HG03103 (cell line): ENCODE data around the gene IRAK3.
"Not testable (repeated sequence)": the region's sequence is repeated elsewhere in the genome, so short reads cannot be mapped to it uniquely, and the experiment has no call there.

ENCODE experiments used
- ATAC-seq: cut with Tn5 transposase; IDR thresholded peaks from one replicate; pipeline ENCODE4 v1.9.1; 2021; ENCODE audit warnings: low read depth; ENCODE audit not compliant: unreplicated experiment

Gene IRAK3

GRCh38 chr12:66169221-66170170, 19.5 kb upstream of the IRAK3 start, which contains the start of gene TMBIM4:
Gene TMBIM4 (minus strand): TSS chr12:66169996. CDS start chr12:66169951, 45 bp downstream.
- ATAC-seq: peak; percentile 78

- ATAC-seq: no peak
These were observed 18.4 kb upstream of the IRAK3 start for GRCh38 chr12:66170606-66171005.

GRCh38 chr12:66174391-66175325, 14.4 kb upstream of the IRAK3 start:
- not testable (repeated sequence) for ATAC-seq

GRCh38 chr12:66176105-66176900, 12.7 kb upstream of the IRAK3 start:
- ATAC-seq: no peak

- ATAC-seq: no peak
These were observed 6.1 kb upstream of the IRAK3 start for GRCh38 chr12:66182956-66183355.

GRCh38 chr12:66184822-66185221, 4.2 kb upstream of the IRAK3 start:
- ATAC-seq: not testable (repeated sequence)

- no peak for ATAC-seq
These were observed 2.0 kb upstream of the IRAK3 start for GRCh38 chr12:66187036-66187435.

GRCh38 chr12:66187821-66188220, 1.2 kb upstream of the IRAK3 start:
- ATAC-seq: no peak

GRCh38 chr12:66189486-66189843, 451 bp downstream of the IRAK3 start:
- no peak for ATAC-seq

- no peak for ATAC-seq
These were observed 875 bp downstream of the IRAK3 start for GRCh38 chr12:66189889-66190288.

GRCh38 chr12:66190519-66191370, 1.7 kb downstream of the IRAK3 start:
- no peak for ATAC-seq

- no peak for ATAC-seq
These were observed 2.6 kb downstream of the IRAK3 start for GRCh38 chr12:66191547-66192126.

- no peak for ATAC-seq
These were observed 5.1 kb downstream of the IRAK3 start for GRCh38 chr12:66194122-66194521.

GRCh38 chr12:66195242-66195641, 6.2 kb downstream of the IRAK3 start:
- ATAC-seq: no peak

- peak; percentile 80 for ATAC-seq
These were observed 7.8 kb downstream of the IRAK3 start for GRCh38 chr12:66196806-66197205.

GRCh38 chr12:66197495-66197921, 8.5 kb downstream of the IRAK3 start:
- no peak for ATAC-seq

GRCh38 chr12:66199141-66199540, 10.1 kb downstream of the IRAK3 start:
- ATAC-seq: no peak

- ATAC-seq: no peak
These were observed 11.0 kb downstream of the IRAK3 start for GRCh38 chr12:66199831-66200509.
